HepG2 (cell line): ENCODE results near the gene UTP11.

ENCODE experiments used
- CHCHD3 ChIP-seq: sonication (generic); formaldehyde crosslinking; IDR thresholded peaks from 2 replicates; pipeline ENCODE4 v1.8.0; 2022; ENCODE audit warnings: mild to moderate bottlenecking, missing genetic modification reagents, moderate library complexity
- POLR2A ChIP-seq, 2 experiments: IDR thresholded peaks; 2 replicates each; pipeline ENCODE4 v1.6.1; 2011; ENCODE audit warnings: low read depth in 2 of 2, low read length in 2 of 2, mild to moderate bottlenecking in 1 of 2, moderate library complexity in 1 of 2; ENCODE audit not compliant: insufficient read depth in 1 of 2
- POLR2AphosphoS5 ChIP-seq: IDR thresholded peaks from 2 replicates; pipeline ENCODE4 v1.6.1; 2012; ENCODE audit warnings: low read depth, low read length
- SOX6 ChIP-seq, 2 experiments: fragments of 450-650 bp in 1 of 2; sonication (generic) in 1 of 2; formaldehyde crosslinking in 1 of 2; IDR thresholded peaks; 2 replicates each; pipeline versions ENCODE4 v1.4.0 to v1.6.1; 2017 to 2020; ENCODE audit warnings: antibody characterized with exemption in 1 of 2, mild to moderate bottlenecking in 1 of 2, missing genetic modification reagents in 1 of 2
- SP2 ChIP-seq: sonication (generic); formaldehyde crosslinking; IDR thresholded peaks from 2 replicates; pipeline ENCODE4 v1.5.1; 2020; ENCODE audit warnings: mild to moderate bottlenecking, missing genetic modification reagents
- ZNF644 ChIP-seq: IDR thresholded peaks from 2 replicates; pipeline ENCODE4 v1.6.1; 2016; ENCODE audit warnings: low read depth
- TF ChIP-seq, protein P1 (sequence below): sonication (generic); formaldehyde crosslinking; IDR thresholded peaks from 2 replicates; pipeline ENCODE4 v1.4.0; 2020; ENCODE audit warnings: missing genetic modification reagents

DNA sequence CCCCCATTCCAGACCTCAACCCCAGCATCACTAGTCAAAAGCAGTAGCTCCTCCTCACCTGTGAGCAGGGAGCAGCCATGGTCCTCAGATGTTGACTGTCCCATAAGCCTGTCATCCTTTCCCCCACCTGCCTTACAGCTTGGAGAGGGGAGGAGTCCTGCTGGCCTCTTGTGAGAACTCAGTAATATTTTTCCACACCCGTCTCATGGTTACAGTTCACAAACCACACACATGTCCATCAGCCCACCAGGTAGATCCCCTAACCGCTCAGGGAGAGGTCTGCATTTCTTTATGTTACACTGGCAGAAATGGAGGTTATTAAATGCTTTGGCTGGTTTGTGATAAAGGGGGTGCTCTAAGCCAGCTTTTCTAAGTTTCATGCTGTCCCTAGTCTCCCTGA, 60.3 kb downstream of the UTP11 start:
- no peak for TF ChIP-seq CHCHD3 (CRISPR knock-in tag)
- no peak for TF ChIP-seq SOX6 (IDR thresholded peaks at IDR 0.05)
- no peak for TF ChIP-seq SOX6 (CRISPR knock-in tag; IDR thresholded peaks at IDR 0.05)
- no peak for TF ChIP-seq POLR2A (IDR thresholded peaks at IDR 0.05; ENCODE audit: insufficient read depth in 1 of 2, low read depth in 2 of 2, low read length in 2 of 2)
- no peak for TF ChIP-seq POLR2AphosphoS5
- TF ChIP-seq, protein P1, sequence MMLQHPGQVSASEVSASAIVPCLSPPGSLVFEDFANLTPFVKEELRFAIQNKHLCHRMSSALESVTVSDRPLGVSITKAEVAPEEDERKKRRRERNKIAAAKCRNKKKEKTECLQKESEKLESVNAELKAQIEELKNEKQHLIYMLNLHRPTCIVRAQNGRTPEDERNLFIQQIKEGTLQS (CRISPR knock-in tag), result no peak
- no peak for TF ChIP-seq ZNF644 (CRISPR knock-in tag)
- no peak for TF ChIP-seq SP2 (CRISPR knock-in tag)
